HepG2 (cell line): ENCODE data around the gene CLIC1. TPM values are rescaled to one million over a fixed set of nuclear protein-coding genes. Genes with fewer than 3 reads are reported as not detected.

Experiments used
- GATAD1 ChIP-seq: IDR thresholded peaks from 2 replicates; pipeline ENCODE4 v1.6.1; 2016; ENCODE audit warnings: missing genetic modification reagents, missing compliant biosample characterization
- NKX3-1 ChIP-seq: sonication (generic); formaldehyde crosslinking; IDR thresholded peaks from 2 replicates; pipeline ENCODE4 v1.5.0; 2020; ENCODE audit warnings: missing genetic modification reagents
- PITX1 ChIP-seq: sonication (generic); formaldehyde crosslinking; IDR thresholded peaks from 2 replicates; pipeline ENCODE4 v1.5.1; 2020; ENCODE audit warnings: mild to moderate bottlenecking, missing genetic modification reagents
- RBFOX2 ChIP-seq: fragments of 200-400 bp; formaldehyde crosslinking; IDR thresholded peaks from 2 replicates; pipeline ENCODE4 v1.6.1; 2017; ENCODE audit warnings: low read depth, mild to moderate bottlenecking, low read length
- RXRB ChIP-seq: IDR thresholded peaks from 2 replicates; pipeline ENCODE4 v1.6.1; 2016; ENCODE audit warnings: borderline replicate concordance, missing genetic modification reagents, missing compliant biosample characterization
- ZNF20 ChIP-seq: sonication (generic); formaldehyde crosslinking; IDR thresholded peaks from 2 replicates; pipeline ENCODE4 v1.4.0; 2020; ENCODE audit warnings: mild to moderate bottlenecking, moderate library complexity, missing genetic modification reagents
- ZNF768 ChIP-seq: sonication (generic); formaldehyde crosslinking; IDR thresholded peaks from 2 replicates; pipeline ENCODE4 v1.4.0; 2020; ENCODE audit warnings: missing genetic modification reagents
- polyA plus RNA-seq, 8 experiments: library from polyadenylated mRNA; depleted of rRNA in 3 of 8; stranded (reverse) in 7 of 8; unstranded in 1 of 8; fragments of >200 nt; fragmentation: Illumina TruSeq in 4 of 8; extraction: Trizol in 4 of 8; gene quantifications; 2 replicates each; pipeline versions ENCODE4 v1.2.1 to v1.2.3, GENCODE V29; 2011 to 2016; ENCODE audit warnings: low read depth in 4 of 8, missing spikeins in 1 of 8, mixed read lengths in 1 of 8; ENCODE audit not compliant: insufficient read depth in 1 of 8
- total RNA-seq, 5 experiments: library from RNA; depleted of rRNA; stranded (reverse); fragments of >200 nt; fragmentation: Illumina TruSeq; extraction: Trizol; gene quantifications; 2 replicates each; pipeline ENCODE4 v1.2.3, GENCODE V29; 2016; ENCODE audit warnings: low read depth in 1 of 5
- TF ChIP-seq, protein P1 (sequence below): sonication (generic); formaldehyde crosslinking; IDR thresholded peaks from 2 replicates; pipeline ENCODE4 v1.4.0; 2020; ENCODE audit warnings: mild to moderate bottlenecking, missing genetic modification reagents
- TF ChIP-seq, protein P2 (sequence below): IDR thresholded peaks from 2 replicates; pipeline ENCODE4 v1.6.1; 2012; ENCODE audit warnings: low read length, improper control_type of control experiment
- TF ChIP-seq, protein P3 (sequence below): fragments of 450-650 bp; IDR thresholded peaks from 2 replicates; pipeline ENCODE4 v1.6.1; 2016

CLIC1 gene
- total and polyA plus RNA-seq, 2 of the 13 experiments (the other 11 are each of a cell fraction or from before 2014, with no cell fraction given) = 602 to 891 TPM

DNA sequence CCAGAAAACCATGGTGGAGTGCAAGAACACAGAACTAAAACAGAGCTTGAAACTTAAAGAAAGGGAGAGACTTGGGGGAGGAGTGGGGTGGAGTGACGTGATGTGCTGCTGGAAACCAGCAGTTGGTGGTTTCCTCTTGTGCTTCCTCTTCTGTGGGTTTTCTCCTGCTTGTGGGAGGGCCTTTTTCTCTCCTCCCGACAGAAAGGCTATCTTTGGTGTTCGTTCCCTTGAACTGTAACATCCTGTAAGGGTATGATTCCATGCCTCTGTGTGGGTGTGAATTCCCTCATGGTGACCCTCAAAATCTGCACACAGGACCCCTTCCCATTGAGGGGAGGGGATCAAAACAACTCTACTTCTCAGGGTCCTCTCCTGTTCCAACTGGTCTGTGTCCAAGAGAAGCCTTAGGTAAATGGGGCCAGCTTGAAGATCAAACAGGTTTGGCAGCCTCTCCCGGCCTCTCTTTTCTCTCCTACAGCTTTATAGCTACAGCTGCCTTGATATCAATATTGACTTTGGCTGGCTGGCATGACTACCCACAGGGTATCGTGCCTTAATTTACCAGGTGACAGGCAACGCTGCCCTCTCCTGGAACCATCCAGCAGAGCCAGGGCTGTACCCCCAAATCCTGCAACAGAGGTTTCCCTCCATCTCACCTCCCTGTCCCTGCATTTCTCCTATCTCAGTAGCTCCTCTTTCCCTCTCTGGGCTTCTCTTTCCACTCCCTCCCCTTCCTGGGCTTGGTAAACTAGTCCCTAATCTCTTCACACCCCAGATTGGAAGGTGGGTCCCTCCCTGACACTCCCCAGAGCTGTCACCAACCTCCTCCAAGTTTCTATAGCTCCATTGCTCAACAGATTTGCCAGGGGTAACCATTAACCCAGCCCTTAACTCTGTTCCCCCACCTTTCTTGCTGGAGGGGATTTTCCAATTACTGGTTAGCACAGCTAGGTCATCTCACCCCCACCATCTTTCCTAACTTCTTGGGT lies 2.0 kb upstream of the CLIC1 start (continued):
- TF ChIP-seq NKX3-1 (peak; percentile 43; the same call in 1 of the 2 replicates), RXRB (CRISPR knock-in tag) (peak; percentile 84), PITX1 (peak; percentile 100), ZNF20 (CRISPR knock-in tag) (no peak), RBFOX2 (peak; percentile 75), GATAD1 (peak; percentile 45), ZNF768 (CRISPR knock-in tag) (no peak)
- TF ChIP-seq, protein P1, sequence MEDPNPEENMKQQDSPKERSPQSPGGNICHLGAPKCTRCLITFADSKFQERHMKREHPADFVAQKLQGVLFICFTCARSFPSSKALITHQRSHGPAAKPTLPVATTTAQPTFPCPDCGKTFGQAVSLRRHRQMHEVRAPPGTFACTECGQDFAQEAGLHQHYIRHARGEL (CRISPR knock-in tag) = no peak
- TF ChIP-seq, protein P2, sequence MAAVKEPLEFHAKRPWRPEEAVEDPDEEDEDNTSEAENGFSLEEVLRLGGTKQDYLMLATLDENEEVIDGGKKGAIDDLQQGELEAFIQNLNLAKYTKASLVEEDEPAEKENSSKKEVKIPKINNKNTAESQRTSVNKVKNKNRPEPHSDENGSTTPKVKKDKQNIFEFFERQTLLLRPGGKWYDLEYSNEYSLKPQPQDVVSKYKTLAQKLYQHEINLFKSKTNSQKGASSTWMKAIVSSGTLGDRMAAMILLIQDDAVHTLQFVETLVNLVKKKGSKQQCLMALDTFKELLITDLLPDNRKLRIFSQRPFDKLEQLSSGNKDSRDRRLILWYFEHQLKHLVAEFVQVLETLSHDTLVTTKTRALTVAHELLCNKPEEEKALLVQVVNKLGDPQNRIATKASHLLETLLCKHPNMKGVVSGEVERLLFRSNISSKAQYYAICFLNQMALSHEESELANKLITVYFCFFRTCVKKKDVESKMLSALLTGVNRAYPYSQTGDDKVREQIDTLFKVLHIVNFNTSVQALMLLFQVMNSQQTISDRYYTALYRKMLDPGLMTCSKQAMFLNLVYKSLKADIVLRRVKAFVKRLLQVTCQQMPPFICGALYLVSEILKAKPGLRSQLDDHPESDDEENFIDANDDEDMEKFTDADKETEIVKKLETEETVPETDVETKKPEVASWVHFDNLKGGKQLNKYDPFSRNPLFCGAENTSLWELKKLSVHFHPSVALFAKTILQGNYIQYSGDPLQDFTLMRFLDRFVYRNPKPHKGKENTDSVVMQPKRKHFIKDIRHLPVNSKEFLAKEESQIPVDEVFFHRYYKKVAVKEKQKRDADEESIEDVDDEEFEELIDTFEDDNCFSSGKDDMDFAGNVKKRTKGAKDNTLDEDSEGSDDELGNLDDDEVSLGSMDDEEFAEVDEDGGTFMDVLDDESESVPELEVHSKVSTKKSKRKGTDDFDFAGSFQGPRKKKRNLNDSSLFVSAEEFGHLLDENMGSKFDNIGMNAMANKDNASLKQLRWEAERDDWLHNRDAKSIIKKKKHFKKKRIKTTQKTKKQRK = no peak
- TF ChIP-seq, protein P3, sequence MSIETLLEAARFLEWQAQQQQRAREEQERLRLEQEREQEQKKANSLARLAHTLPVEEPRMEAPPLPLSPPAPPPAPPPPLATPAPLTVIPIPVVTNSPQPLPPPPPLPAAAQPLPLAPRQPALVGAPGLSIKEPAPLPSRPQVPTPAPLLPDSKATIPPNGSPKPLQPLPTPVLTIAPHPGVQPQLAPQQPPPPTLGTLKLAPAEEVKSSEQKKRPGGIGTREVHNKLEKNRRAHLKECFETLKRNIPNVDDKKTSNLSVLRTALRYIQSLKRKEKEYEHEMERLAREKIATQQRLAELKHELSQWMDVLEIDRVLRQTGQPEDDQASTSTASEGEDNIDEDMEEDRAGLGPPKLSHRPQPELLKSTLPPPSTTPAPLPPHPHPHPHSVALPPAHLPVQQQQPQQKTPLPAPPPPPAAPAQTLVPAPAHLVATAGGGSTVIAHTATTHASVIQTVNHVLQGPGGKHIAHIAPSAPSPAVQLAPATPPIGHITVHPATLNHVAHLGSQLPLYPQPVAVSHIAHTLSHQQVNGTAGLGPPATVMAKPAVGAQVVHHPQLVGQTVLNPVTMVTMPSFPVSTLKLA = no peak
- TF ChIP-seq, all 625 proteins: peak for 269
